GM23338 (cell line): ENCODE data around the gene MAGEA4. TPM values are rescaled to one million over a fixed set of nuclear protein-coding genes. Genes with fewer than 3 reads are reported as not detected.

ENCODE experiments used
- ATAC-seq: fragments of 200-7000 bp; cut with Tn5 transposase; 3 replicates; pipeline ENCODE4 v1.9.1; 2020
- DNase-seq: peaks from one replicate; pipeline ENCODE4 v3.0.0-alpha.2; 2015; ENCODE audit warnings: low spot score
- H2AFZ ChIP-seq: fragments of 200-600 bp; sonication (generic); 2 replicates; pipeline ENCODE4 v1.8.0; 2016; ENCODE audit warnings: antibody characterized with exemption, mild to moderate bottlenecking, moderate library complexity
- H3F3A ChIP-seq: fragments of 200-600 bp; sonication (generic); replicated peaks from 2 replicates; pipeline ENCODE4 v1.8.0; 2017; ENCODE audit warnings: antibody characterized with exemption, mixed run types, low read depth
- H3K27ac ChIP-seq: fragments of 200-600 bp; sonication (generic); 2 replicates; pipeline ENCODE4 v1.6.1; 2016; ENCODE audit warnings: low read depth
- H3K27me3 ChIP-seq: fragments of 200-600 bp; sonication (generic); 2 replicates; pipeline ENCODE4 v1.8.0; 2016; ENCODE audit warnings: mild to moderate bottlenecking, mixed run types, moderate library complexity; ENCODE audit not compliant: insufficient read depth
- H3K36me3 ChIP-seq: fragments of 200-600 bp; sonication (generic); 2 replicates; pipeline ENCODE4 v1.8.0; 2016; ENCODE audit warnings: mild to moderate bottlenecking; ENCODE audit not compliant: insufficient read depth
- H3K4me1 ChIP-seq: fragments of 200-600 bp; sonication (generic); 2 replicates; pipeline ENCODE4 v1.8.0; 2016; ENCODE audit warnings: mild to moderate bottlenecking, moderate library complexity; ENCODE audit not compliant: insufficient read depth
- H3K4me2 ChIP-seq: fragments of 200-600 bp; sonication (generic); 2 replicates; pipeline ENCODE4 v1.7.1; 2017; ENCODE audit warnings: mixed run types
- H3K4me3 ChIP-seq: fragments of 200-600 bp; sonication (generic); 2 replicates; pipeline ENCODE4 v1.6.1; 2016; ENCODE audit warnings: mixed run types
- H3K79me2 ChIP-seq: fragments of 200-600 bp; sonication (generic); replicated peaks from 2 replicates; pipeline ENCODE4 v1.8.0; 2017; ENCODE audit warnings: mild to moderate bottlenecking; ENCODE audit not compliant: insufficient read depth
- H3K9me2 ChIP-seq: fragments of 200-600 bp; sonication (generic); 2 replicates; pipeline ENCODE4 v1.8.0; 2017; ENCODE audit not compliant: insufficient read depth
- H4K20me1 ChIP-seq: fragments of 200-600 bp; sonication (generic); replicated peaks from 2 replicates; pipeline ENCODE4 v1.8.0; 2017; ENCODE audit warnings: mild to moderate bottlenecking; ENCODE audit not compliant: insufficient read depth
- H3K27ac Mint-ChIP-seq: 2 replicates; pipeline ENCODE4 v1.8.0; 2020; ENCODE audit warnings: inconsistent platforms, mild to moderate bottlenecking, moderate library complexity, mixed read lengths
- H3K27me3 Mint-ChIP-seq: 3 replicates; pipeline ENCODE4 v1.8.0; 2022; ENCODE audit warnings: low read depth, mild to moderate bottlenecking, moderate library complexity, mixed read lengths, inconsistent platforms; ENCODE audit not compliant: insufficient read depth, poor library complexity
- H3K36me3 Mint-ChIP-seq: 3 replicates; pipeline ENCODE4 v1.8.0; 2021; ENCODE audit warnings: low read depth, mild to moderate bottlenecking, inconsistent platforms, moderate library complexity, mixed read lengths
- H3K4me1 Mint-ChIP-seq: 3 replicates; pipeline ENCODE4 v1.8.0; 2020; ENCODE audit warnings: mild to moderate bottlenecking, inconsistent platforms, mixed read lengths
- H3K4me3 Mint-ChIP-seq: 3 replicates; pipeline ENCODE4 v1.8.0; 2021; ENCODE audit warnings: moderate library complexity, mild to moderate bottlenecking, inconsistent platforms, mixed read lengths
- H3K9me3 Mint-ChIP-seq: 3 replicates; pipeline ENCODE4 v1.8.0; 2020; ENCODE audit warnings: moderate library complexity, mild to moderate bottlenecking, inconsistent platforms, mixed read lengths
- CREB1 ChIP-seq: fragments of 250-450 bp; sonication (Bioruptor Pico); IDR thresholded peaks from 2 replicates; pipeline ENCODE4 v1.5.0; 2020; ENCODE audit warnings: low read depth, mild to moderate bottlenecking, moderate library complexity
- CTCF ChIP-seq, 2 experiments: fragments of 200-600 bp in 1 of 2; sonication (generic) in 1 of 2; conservative IDR thresholded peaks; 2 replicates each; pipeline versions ENCODE4 v1.5.1 to v1.6.1; 2016 to 2017; ENCODE audit warnings: antibody characterized with exemption in 2 of 2, low read depth in 2 of 2, mild to moderate bottlenecking in 2 of 2, moderate library complexity in 1 of 2
- ETS1 ChIP-seq: IDR thresholded peaks from 2 replicates; pipeline ENCODE4 v1.6.1; 2016; ENCODE audit warnings: antibody characterized with exemption
- EZH2 ChIP-seq: fragments of 200-600 bp; sonication (generic); IDR thresholded peaks from one replicate; pipeline ENCODE4 v1.8.0; 2017; ENCODE audit warnings: antibody characterized with exemption, mild to moderate bottlenecking, low read depth; ENCODE audit not compliant: unreplicated experiment
- EZH2phosphoT487 ChIP-seq: fragments of 200-600 bp; sonication (generic); IDR thresholded peaks from one replicate; pipeline ENCODE4 v1.8.1; 2018; ENCODE audit warnings: antibody characterized with exemption; ENCODE audit not compliant: unreplicated experiment
- JUNB ChIP-seq: IDR thresholded peaks from one replicate; pipeline ENCODE4 v1.6.1; 2016; ENCODE audit warnings: antibody characterized with exemption; ENCODE audit not compliant: unreplicated experiment
- NANOG ChIP-seq: IDR thresholded peaks from 2 replicates; pipeline ENCODE4 v1.6.1; 2016; ENCODE audit warnings: antibody characterized with exemption, borderline replicate concordance
- POLR2AphosphoS5 ChIP-seq: IDR thresholded peaks from 2 replicates; pipeline ENCODE4 v1.6.1; 2016; ENCODE audit warnings: antibody characterized with exemption, low read depth
- REST ChIP-seq: IDR thresholded peaks from one replicate; pipeline ENCODE4 v1.6.1; 2018; ENCODE audit warnings: antibody characterized with exemption; ENCODE audit not compliant: unreplicated experiment
- STAT1 ChIP-seq: IDR thresholded peaks from one replicate; pipeline ENCODE4 v1.6.1; 2016; ENCODE audit warnings: antibody characterized with exemption; ENCODE audit not compliant: unreplicated experiment
- ZNF114 ChIP-seq: fragments of 250-450 bp; sonication (Bioruptor Pico); IDR thresholded peaks from 2 replicates; pipeline ENCODE4 v1.5.0; 2020; ENCODE audit warnings: mild to moderate bottlenecking, moderate library complexity
- ZNF331 ChIP-seq: fragments of 250-450 bp; sonication (Bioruptor Pico); IDR thresholded peaks from 2 replicates; pipeline ENCODE4 v1.5.0; 2020; ENCODE audit warnings: low read depth, mild to moderate bottlenecking, moderate library complexity
- polyA plus RNA-seq: library from polyadenylated mRNA; unstranded; fragments of >200 nt; fragmentation: Nextera tagmentation; extraction: Ambion mirVana; gene quantifications from 2 replicates; pipeline ENCODE4 v1.2.1, GENCODE V29; 2016
- total RNA-seq: library from RNA; depleted of rRNA; stranded (reverse); fragments of >200 nt; shearing (Covaris generic); gene quantifications from 2 replicates; pipeline ENCODE4 v1.2.3, GENCODE V29; 2014

Gene MAGEA4
- total and polyA plus RNA-seq, 2 experiments from 2014 or later, result 0.73 to 2.8 TPM

- Mint-ChIP-seq H3K36me3 (no peaks in the 10 kb centered on the region), H3K4me1 (no peaks in the 10 kb centered on the region), H3K9me3 (no peaks in the 10 kb centered on the region; the same call in 2 of the 3 replicates), H3K4me3 (no peak overlapping the region), H3K27ac (no peak overlapping the region), H3K27me3 (peaks cover 2% of the 10 kb centered on the region)
- Histone ChIP-seq H3F3A (no peaks in the 10 kb centered on the region), H3K4me1 (no peaks in the 10 kb centered on the region), H3K36me3 (no peaks in the 10 kb centered on the region), H3K79me2 (no peaks in the 10 kb centered on the region), H3K4me2 (no peak overlapping the region), H3K27me3 (no peaks in the 10 kb centered on the region), H3K4me3 (no peak overlapping the region), H4K20me1 (no peaks in the 10 kb centered on the region), H2AFZ (no peak overlapping the region), H3K27ac (no peak overlapping the region), H3K9me2 (no peaks in the 10 kb centered on the region)
- DNase-seq (no peak), ATAC-seq (no peak)
- no peak for TF ChIP-seq JUNB
- TF ChIP-seq POLR2AphosphoS5, result no peak
- TF ChIP-seq EZH2, result no peak
- no peak for TF ChIP-seq ZNF114 (CRISPR knock-in tag)
These were observed 10.9 kb upstream of the MAGEA4 start for GRCh38 chrX:151901826-151902225.

GRCh38 chrX:151902813-151903591, 9.7 kb upstream of the MAGEA4 start:
- Mint-ChIP-seq H3K9me3 (no peaks in the 10 kb centered on the region; the same call in 2 of the 3 replicates), H3K36me3 (no peaks in the 10 kb centered on the region), H3K27ac (no peak overlapping the region), H3K4me3 (no peak overlapping the region), H3K4me1 (no peaks in the 10 kb centered on the region), H3K27me3 (peaks cover 2% of the 10 kb centered on the region)
- no peaks in the 10 kb centered on the region for H3K79me2 ChIP-seq
- no peak for TF ChIP-seq JUNB
- TF ChIP-seq NANOG, result no peak
- TF ChIP-seq ZNF331 (CRISPR knock-in tag), result no peak
- no peak for TF ChIP-seq CTCF (conservative IDR thresholded peaks at IDR 0.05; ENCODE audit: low read depth in 2 of 2)
- no peak for TF ChIP-seq REST
- no peak for TF ChIP-seq EZH2phosphoT487
- no peak for TF ChIP-seq POLR2AphosphoS5
- no peak for TF ChIP-seq ZNF114 (CRISPR knock-in tag)
- TF ChIP-seq ETS1, result no peak
- no peak for TF ChIP-seq CREB1 (CRISPR knock-in tag)
- no peak for TF ChIP-seq EZH2
- no peak for TF ChIP-seq STAT1
- DNase-seq (no peak), ATAC-seq (no peak)
- no peaks in the 10 kb centered on the region for H3K4me1 ChIP-seq
- H3K4me3 ChIP-seq, result no peak overlapping the region
- no peak overlapping the region for H3K4me2 ChIP-seq
- H3K27ac ChIP-seq, result no peak overlapping the region
- H3K9me2 ChIP-seq, result no peaks in the 10 kb centered on the region
- H3F3A ChIP-seq, result no peaks in the 10 kb centered on the region
- no peaks in the 10 kb centered on the region for H3K27me3 ChIP-seq
- H4K20me1 ChIP-seq, result no peaks in the 10 kb centered on the region
- H3K36me3 ChIP-seq, result no peaks in the 10 kb centered on the region
- no peak overlapping the region for H2AFZ ChIP-seq
